Measurements from ENCODE around the gene DNAJC21. TPM values are rescaled to one million over a fixed set of nuclear protein-coding genes. Genes with fewer than 3 reads are reported as not detected.

Gene DNAJC21
- total RNA-seq, 1 experiment from 2014 or later, result 34.7 TPM

DNA sequence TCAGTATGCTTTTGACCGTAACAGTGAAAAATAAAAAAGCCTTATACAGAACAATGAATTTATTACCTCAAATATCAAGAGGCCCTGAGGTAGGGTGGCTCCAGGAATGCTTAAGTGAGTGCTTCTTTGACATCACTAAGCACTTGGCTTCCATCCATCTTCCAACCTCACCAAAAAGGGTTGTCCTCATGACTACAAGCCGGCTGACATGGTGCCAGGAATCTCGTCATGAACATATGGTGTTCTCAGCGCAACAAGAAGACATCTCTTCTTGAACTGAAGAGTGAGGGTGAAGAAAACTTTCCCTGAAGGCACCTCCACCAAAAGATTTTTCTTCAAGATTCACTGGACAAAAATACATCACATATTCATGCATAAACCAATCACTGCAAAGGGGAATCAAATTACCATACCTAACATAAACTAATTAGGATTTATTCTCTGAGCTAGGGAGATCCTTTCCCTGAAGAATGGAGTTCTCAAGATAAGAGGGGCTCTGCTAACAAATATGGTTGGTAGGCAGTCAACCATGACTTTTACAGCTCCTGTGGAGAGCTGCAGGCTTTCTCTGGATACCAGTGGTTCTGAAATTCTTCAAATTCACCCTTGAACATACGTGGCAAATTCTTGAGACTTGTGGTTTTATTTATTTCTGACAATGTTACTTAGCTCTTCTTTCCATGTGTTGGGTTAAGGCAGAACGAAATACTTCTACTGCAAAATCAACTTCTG lies 68.9 kb downstream of the DNAJC21 start:
- H3K36me3 ChIP-seq (ENCODE audit: control insufficient read depth in 1 of 2, insufficient read depth in 2 of 2, low read length in 2 of 2), result no peaks in the 10 kb centered on the region
- H3K27me3 ChIP-seq (ENCODE audit: insufficient read depth, low read length), result peaks cover 15% of the 10 kb centered on the region
- no TSS peak for BruUV-seq (replicated peaks)
- H2AFZ ChIP-seq (ENCODE audit: low read depth, low read length, poor library complexity, severe bottlenecking), result no peak overlapping the region
- H3K27ac ChIP-seq (ENCODE audit: low read depth, low read length), result no peak overlapping the region
- ATAC-seq (no peak), DNase-seq (ENCODE audit: low read depth, low spot score) (no peak)
- H3K9ac ChIP-seq (ENCODE audit: low read length), result no peak overlapping the region
- no peaks in the 10 kb centered on the region for H3K79me2 ChIP-seq (ENCODE audit: insufficient read depth, low read length)
- no peak for TF ChIP-seq POLR2AphosphoS5 (IDR thresholded peaks at IDR 0.05; ENCODE audit: low read depth, low read length)
- no peak for TF ChIP-seq JUND (IDR thresholded peaks at IDR 0.05)
- no peak for TF ChIP-seq EZH2phosphoT487 (IDR thresholded peaks at IDR 0.05; ENCODE audit: borderline replicate concordance)
- TF ChIP-seq TCF7L2 (IDR thresholded peaks at IDR 0.05; ENCODE audit: borderline replicate concordance, extremely low read depth, insufficient read depth, insufficient read length), result no peak
- TF ChIP-seq, protein P1, sequence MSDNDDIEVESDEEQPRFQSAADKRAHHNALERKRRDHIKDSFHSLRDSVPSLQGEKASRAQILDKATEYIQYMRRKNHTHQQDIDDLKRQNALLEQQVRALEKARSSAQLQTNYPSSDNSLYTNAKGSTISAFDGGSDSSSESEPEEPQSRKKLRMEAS (IDR thresholded peaks at IDR 0.05), result no peak
- no peak for TF ChIP-seq SIN3A (IDR thresholded peaks at IDR 0.05; ENCODE audit: low read depth)
- TF ChIP-seq RAD21 (IDR thresholded peaks at IDR 0.05; ENCODE audit: low read depth), result no peak
- no peak for TF ChIP-seq ZNF274 (IDR thresholded peaks at IDR 0.05; ENCODE audit: low read depth, low read length)
- TF ChIP-seq EZH2 (IDR thresholded peaks at IDR 0.05), result no peak
- TF ChIP-seq FOSL1 (IDR thresholded peaks at IDR 0.05; ENCODE audit: low read depth), result no peak
- no peak for TF ChIP-seq POLR2A (IDR thresholded peaks at IDR 0.05; ENCODE audit: borderline replicate concordance, extremely low read depth, insufficient read depth, insufficient read length)
- no peak for TF ChIP-seq SRF (IDR thresholded peaks at IDR 0.05; ENCODE audit: low read depth)
- TF ChIP-seq ZFX (IDR thresholded peaks at IDR 0.05), result no peak
- TF ChIP-seq ELF1 (IDR thresholded peaks at IDR 0.05; ENCODE audit: borderline replicate concordance, low read depth), result no peak
- TF ChIP-seq SP1 (IDR thresholded peaks at IDR 0.05; ENCODE audit: low read depth), result no peak
- TF ChIP-seq, protein P2, sequence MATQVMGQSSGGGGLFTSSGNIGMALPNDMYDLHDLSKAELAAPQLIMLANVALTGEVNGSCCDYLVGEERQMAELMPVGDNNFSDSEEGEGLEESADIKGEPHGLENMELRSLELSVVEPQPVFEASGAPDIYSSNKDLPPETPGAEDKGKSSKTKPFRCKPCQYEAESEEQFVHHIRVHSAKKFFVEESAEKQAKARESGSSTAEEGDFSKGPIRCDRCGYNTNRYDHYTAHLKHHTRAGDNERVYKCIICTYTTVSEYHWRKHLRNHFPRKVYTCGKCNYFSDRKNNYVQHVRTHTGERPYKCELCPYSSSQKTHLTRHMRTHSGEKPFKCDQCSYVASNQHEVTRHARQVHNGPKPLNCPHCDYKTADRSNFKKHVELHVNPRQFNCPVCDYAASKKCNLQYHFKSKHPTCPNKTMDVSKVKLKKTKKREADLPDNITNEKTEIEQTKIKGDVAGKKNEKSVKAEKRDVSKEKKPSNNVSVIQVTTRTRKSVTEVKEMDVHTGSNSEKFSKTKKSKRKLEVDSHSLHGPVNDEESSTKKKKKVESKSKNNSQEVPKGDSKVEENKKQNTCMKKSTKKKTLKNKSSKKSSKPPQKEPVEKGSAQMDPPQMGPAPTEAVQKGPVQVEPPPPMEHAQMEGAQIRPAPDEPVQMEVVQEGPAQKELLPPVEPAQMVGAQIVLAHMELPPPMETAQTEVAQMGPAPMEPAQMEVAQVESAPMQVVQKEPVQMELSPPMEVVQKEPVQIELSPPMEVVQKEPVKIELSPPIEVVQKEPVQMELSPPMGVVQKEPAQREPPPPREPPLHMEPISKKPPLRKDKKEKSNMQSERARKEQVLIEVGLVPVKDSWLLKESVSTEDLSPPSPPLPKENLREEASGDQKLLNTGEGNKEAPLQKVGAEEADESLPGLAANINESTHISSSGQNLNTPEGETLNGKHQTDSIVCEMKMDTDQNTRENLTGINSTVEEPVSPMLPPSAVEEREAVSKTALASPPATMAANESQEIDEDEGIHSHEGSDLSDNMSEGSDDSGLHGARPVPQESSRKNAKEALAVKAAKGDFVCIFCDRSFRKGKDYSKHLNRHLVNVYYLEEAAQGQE (IDR thresholded peaks at IDR 0.05; ENCODE audit: low read depth), result no peak
- TF ChIP-seq CEBPB (IDR thresholded peaks at IDR 0.05; ENCODE audit: low read depth), result no peak
- TF ChIP-seq, protein P3, sequence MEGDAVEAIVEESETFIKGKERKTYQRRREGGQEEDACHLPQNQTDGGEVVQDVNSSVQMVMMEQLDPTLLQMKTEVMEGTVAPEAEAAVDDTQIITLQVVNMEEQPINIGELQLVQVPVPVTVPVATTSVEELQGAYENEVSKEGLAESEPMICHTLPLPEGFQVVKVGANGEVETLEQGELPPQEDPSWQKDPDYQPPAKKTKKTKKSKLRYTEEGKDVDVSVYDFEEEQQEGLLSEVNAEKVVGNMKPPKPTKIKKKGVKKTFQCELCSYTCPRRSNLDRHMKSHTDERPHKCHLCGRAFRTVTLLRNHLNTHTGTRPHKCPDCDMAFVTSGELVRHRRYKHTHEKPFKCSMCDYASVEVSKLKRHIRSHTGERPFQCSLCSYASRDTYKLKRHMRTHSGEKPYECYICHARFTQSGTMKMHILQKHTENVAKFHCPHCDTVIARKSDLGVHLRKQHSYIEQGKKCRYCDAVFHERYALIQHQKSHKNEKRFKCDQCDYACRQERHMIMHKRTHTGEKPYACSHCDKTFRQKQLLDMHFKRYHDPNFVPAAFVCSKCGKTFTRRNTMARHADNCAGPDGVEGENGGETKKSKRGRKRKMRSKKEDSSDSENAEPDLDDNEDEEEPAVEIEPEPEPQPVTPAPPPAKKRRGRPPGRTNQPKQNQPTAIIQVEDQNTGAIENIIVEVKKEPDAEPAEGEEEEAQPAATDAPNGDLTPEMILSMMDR (IDR thresholded peaks at IDR 0.05 in 2 of 3, conservative IDR thresholded peaks at IDR 0.05 in 1 of 3; ENCODE audit: borderline replicate concordance in 1 of 3, insufficient read depth in 1 of 3, low read depth in 2 of 3, low read length in 2 of 3), result no peak
- no peak overlapping the region for H3K4me2 ChIP-seq (ENCODE audit: low read length)
- no peaks in the 10 kb centered on the region for H3K9me3 ChIP-seq (ENCODE audit: control insufficient read depth in 1 of 2, insufficient read depth in 1 of 2, low read depth in 1 of 2, low read length in 2 of 2)
- no peak overlapping the region for H3K4me3 ChIP-seq (replicated peaks in 1 of 2; ENCODE audit: low read depth in 1 of 2, low read length in 2 of 2)
- ChIA-PET POLR2A (no interaction called here), RAD21 (ENCODE audit: low non-redundant PET in 1 of 2, low total read pairs in 2 of 2, uncharacterized antibody in 2 of 2, unreplicated experiment in 2 of 2) (no interaction called here), CTCF (no interaction called here)
- no peaks in the 10 kb centered on the region for H4K20me1 ChIP-seq (ENCODE audit: insufficient read depth)
- no peaks in the 10 kb centered on the region for H3K4me1 ChIP-seq (ENCODE audit: control insufficient read depth in 1 of 2, insufficient read depth in 2 of 2, low read length in 2 of 2)
- no peaks in the 10 kb centered on the region for H3K9me2 ChIP-seq (ENCODE audit: insufficient read depth)
- intact Hi-C loops (cut with micrococcal nuclease), result no loop called here
